M059J (cell line): ENCODE data around the gene P2RX3. TPM values are rescaled to one million over a fixed set of nuclear protein-coding genes. Genes with fewer than 3 reads are reported as not detected.

Source experiments
- DNase-seq: peaks from one replicate; pipeline ENCODE4 v3.0.0-alpha.2; 2012; ENCODE audit warnings: low read depth
- total RNA-seq: library from RNA; depleted of rRNA; stranded (reverse); fragments of >200 nt; shearing (Covaris generic); gene quantifications from 2 replicates; pipeline ENCODE4 v1.2.3, GENCODE V29; 2014; rRNA removed

P2RX3 gene
- total RNA-seq: not detected in 2 replicates

GRCh38 chr11:57338142-57338541, at the start of gene P2RX3:
Gene P2RX3 (plus strand): TSS chr11:57338352. CDS start chr11:57338551, 199 bp downstream.
- DNase-seq: no peak

DNA sequence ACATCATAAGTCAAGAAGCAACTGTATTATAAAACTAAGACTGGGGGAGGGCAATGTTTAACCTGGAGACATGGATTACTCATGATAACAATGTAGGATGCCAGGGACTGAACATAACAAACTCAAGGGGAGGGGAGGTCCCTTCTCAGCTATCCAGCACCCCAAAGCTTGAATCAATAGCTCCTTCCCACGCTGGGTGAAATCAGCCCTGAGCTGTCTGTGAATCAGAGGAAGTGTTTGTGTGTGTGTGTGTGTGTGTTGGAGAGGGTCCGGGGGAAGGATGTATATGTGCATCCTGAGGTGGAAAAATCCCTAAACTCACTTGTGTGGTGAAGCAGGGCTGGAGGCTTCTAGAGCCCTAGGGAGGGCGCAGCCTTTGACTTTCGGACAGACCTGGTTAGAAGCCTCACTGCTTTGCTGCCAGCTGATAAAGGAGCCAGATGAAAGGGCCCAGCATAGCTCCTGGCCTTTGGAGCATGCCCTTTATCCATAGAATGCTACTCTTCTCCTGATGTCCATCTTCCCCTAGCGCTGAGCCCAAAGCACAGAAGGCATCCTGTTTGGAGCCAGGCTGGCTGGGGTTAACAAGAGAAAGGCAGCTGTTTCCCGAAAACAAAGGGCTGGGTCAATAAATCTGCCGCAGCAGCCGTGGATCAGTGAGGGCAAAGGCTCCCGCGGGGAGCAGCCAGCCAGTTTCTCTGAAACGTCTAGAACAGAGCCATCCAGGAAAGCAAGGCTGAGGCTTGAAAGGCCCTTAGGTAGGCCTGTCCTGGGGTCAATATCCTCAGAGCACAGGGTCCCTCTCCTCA, 49.2 kb upstream of the P2RX3 start:
- peak; percentile 82 for DNase-seq

GRCh38 chr11:57290288-57290687, 47.9 kb upstream of the P2RX3 start:
- peak; percentile 39 for DNase-seq

DNA sequence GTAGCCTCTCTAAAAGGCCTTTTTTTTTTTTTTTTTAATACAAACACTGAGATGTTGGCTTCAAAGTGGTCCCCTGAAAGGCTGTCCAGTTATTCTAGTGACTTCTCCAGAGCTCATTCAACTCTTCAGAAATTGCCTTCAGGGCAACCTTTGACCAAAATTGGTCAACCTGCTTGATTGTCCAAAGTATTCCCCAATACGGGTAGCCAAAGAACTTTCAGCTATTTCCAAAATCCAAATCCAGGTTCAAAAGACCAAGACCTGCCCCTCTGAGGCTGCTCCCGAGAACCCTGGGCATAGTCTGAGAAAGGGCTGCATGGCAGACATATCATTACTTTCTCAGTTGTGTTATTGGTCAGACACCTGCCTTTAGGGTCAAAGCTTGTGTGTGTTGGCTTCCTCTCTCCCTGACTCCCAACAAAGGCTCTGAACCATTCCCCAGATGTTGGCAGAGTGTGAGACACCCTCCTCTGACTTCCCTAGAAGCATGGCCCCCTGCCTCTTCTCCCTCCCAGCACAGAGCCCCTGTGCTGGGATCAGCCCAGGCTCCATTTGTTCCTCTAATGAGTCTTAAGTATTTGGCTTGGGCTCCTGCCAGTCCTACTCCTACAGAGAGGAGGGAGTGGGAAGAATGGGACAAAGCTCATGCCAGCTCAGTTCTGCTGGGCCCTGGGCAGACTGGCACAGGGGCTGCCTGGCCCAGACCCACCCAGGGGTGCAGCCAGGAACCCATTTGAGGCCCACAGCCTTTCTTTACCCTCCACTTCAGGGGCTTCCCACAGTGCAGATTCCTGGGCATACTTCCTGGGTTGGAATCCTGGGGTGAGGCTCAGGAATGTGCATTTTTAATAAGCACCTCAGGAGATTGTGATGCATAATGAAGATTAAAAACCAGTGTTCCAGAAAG, 43.7 kb upstream of the P2RX3 start:
- peak; percentile 71 for DNase-seq

DNA sequence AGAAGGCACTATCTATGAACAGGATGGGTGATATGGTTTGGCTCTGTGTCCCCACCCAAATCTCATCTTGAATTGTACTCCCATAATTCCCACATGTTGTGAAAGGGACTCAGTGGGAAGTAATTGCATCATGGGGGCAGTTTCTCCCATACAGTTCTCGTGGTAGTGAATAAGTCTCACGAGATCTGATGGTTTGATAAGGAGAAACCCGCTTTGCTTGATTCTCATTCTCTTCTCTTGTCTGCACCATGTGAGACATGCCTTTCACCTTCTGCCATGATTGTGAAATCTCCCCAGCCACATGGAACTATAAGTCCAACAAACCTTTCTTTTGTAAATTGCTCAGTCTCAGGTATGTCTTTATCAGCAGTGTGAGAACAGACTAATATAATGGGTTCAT, 41.9 kb upstream of the P2RX3 start:
- peak; percentile 18 for DNase-seq

GRCh38 chr11:57297221-57297620, 40.9 kb upstream of the P2RX3 start:
- no peak for DNase-seq

GRCh38 chr11:57299150-57299737, 38.9 kb upstream of the P2RX3 start:
- DNase-seq: no peak

DNA sequence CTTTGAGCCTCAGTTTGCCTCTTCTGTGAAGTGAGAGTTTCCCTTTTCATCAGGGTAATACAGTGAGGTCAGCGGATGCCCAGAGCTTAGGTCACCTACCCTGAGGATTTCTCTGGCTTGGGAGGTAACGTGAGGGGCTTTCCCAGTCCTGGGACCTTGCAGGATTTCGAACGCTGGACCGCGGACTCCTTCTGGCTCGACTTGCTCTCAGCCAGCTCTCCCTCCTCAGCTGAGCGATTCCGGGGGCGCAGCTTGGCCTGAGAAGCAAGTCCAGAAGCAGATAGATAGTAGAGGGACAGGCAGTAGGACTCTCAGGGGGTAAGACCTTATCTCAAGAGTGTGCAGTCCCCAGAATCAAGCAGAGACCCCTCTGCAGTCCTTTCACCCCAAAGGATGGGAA, 37.4 kb upstream of the P2RX3 start:
- DNase-seq: no peak

- DNase-seq: no peak
Observed at GRCh38 chr11:57301711-57302423, 36.3 kb upstream of the P2RX3 start.

GRCh38 chr11:57302489-57302888, 35.7 kb upstream of the P2RX3 start:
- DNase-seq: no peak

- no peak for DNase-seq
Observed at GRCh38 chr11:57303280-57303989, 34.7 kb upstream of the P2RX3 start.

- no peak for DNase-seq
Observed at GRCh38 chr11:57303990-57304579, 34.1 kb upstream of the P2RX3 start.

GRCh38 chr11:57305523-57305922, 32.6 kb upstream of the P2RX3 start:
- no peak for DNase-seq

DNA sequence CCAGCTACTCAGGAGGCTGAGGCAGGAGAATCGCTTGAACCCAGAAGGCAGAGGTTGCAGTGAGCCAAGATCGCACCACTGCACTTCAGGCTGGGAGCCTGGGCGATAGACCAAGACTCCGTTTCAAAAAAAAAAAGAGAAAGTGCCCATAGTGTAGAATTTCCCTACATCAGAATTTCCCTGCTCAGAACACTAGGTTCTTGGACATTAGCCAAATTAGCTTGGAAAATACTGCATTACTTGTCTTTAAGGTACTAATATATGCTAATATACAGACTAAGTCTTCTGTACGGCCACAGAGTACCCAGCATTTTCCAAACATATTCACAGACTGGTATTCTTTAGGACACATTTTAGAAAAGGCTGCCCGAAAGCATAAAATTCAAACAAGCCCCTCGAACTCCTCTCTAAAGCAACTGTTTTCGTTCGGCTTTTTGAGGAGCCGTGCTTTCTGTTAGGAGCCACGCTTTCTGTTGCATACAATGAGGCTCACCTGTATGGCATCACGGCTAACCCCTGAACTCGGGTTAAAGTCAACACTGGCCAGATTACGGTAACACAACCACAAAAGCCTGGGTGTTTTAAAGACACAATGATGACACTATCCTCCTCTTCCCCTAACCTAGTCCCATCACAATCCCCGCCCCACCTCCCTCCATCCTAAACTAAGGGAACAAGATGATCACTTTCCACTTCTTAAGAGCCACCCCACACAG, 31.8 kb upstream of the P2RX3 start:
- no peak for DNase-seq

DNA sequence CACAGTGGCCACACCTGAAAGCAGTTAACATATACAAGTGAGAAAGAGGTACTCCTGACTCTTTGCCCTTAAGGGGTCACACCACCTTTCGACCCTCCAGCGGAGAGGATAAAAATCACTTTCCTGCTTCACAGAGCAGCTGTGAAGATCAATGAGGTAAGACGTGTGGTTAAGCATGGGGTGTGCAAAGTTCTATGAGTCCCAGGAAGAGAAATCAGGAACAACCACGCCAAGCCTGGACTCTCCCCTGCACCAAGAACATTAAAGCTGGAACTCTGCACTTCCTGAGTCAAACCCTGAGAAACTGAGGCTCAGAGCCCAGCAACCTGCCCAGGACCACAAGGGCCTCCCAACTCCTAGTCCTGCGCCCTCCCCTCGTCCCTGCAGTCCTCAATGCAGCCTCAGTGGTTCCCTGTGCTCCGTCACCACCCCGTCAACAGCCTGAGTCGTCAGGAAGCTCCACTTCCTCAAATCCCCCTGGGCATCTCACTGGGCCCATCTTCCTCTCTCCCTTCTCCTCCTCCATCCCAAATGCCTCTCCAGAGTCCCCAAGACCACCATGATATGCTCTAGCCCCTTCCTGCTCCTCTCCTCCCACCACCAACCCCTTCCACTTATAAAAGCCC, 31.1 kb upstream of the P2RX3 start:
- DNase-seq: no peak

DNA sequence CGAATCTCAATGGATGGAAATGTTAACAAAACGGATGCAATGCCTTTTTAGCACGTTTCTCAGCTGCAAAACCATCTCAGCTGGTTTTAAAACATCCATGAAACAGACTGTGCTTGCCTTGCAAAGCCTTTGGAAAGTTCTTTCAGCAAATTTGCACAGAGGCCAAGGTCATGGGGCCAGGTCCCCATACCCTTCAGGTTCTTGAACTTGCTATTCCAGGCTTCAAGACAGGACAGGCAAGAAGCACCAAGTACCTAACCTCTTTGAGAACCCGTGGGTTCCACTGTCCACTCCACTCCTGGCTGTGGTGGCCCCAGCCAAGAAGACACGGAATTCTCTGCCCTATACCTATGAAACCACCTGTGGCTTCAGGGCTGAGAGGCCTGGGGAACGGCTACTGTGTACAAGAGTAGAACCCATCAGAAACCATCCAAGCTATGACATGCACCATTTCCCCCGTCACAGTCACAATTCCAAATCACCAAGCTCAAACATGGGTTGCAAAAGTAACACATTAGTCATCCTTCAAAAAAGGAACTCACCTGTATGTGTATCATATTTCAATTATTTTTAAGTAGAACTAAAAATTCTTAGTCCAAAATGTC, 30.4 kb upstream of the P2RX3 start:
- no peak for DNase-seq

- no peak for DNase-seq
Observed at GRCh38 chr11:57308426-57309060, 29.6 kb upstream of the P2RX3 start.
